ENCODE results near the gene FOXO3. TPM values are rescaled to one million over a fixed set of nuclear protein-coding genes. Genes with fewer than 3 reads are reported as not detected.

FOXO3 gene
- total RNA-seq, 1 donor from 2014 or later = 13.9 TPM

- no peak for DNase-seq (ENCODE audit: low read depth in 2 of 2)
Observed at GRCh38 chr6:108711071-108711470, 150.4 kb downstream of the FOXO3 start.

GRCh38 chr6:108711826-108712225, 151.1 kb downstream of the FOXO3 start:
- no peak for DNase-seq (ENCODE audit: low read depth in 2 of 2)

- no peak for DNase-seq (ENCODE audit: low read depth in 2 of 2)
Observed at GRCh38 chr6:108712946-108713345, 152.2 kb downstream of the FOXO3 start.

DNA sequence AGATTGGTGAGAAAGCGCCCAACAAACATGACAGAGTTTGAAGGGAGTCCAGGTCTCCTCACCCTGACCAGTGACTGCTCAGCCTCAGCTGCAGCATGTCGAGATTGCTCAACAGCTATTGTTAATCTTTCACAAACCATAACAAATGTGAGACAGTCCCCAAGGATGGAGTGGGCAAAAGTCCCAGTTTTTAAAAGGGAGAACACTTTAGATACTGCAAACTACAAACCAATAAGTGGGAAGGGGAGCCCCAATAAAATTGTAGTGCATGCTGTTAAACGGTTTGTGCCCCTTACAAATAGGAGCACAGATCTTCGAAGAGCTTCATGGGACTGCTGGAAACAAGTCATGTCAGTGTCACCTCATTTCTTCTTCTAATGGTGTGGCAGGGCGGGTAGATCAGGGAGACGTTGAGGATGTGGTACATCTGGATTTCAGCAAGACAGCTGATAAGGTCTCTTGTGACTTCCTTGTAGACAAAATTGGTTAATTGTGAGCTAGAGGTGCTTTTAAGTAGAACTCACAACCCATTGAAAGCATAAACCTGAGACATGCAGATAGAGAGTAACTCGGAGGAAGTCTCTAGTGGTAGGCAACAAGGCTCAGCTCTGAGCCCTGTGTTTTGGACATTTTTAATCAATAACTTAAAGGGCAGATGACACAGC, 153.5 kb downstream of the FOXO3 start:
- DNase-seq (ENCODE audit: low read depth in 2 of 2) = no peak

GRCh38 chr6:108714766-108715414, 154.2 kb downstream of the FOXO3 start:
- no peak for DNase-seq (ENCODE audit: low read depth in 2 of 2)

DNA sequence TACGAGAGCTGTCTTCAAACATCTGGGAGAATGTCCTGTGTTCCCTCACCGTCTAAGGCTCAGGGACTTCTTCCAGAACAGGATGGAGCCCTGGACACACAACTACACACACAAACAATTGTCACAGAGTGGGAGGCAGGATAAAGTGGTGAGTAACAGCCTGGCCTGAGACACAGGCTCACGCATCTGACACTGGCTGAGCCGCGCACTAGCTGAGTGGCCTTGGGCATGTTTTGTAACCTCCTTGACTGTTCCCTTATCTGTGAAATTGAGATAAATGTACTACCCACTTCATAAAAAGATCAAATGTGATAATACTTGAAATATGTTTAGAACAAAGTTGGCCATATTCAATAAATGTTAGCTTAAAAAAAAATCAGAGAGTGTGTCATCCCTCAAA, 155.1 kb downstream of the FOXO3 start:
- no peak for DNase-seq (ENCODE audit: low read depth in 2 of 2)

DNA sequence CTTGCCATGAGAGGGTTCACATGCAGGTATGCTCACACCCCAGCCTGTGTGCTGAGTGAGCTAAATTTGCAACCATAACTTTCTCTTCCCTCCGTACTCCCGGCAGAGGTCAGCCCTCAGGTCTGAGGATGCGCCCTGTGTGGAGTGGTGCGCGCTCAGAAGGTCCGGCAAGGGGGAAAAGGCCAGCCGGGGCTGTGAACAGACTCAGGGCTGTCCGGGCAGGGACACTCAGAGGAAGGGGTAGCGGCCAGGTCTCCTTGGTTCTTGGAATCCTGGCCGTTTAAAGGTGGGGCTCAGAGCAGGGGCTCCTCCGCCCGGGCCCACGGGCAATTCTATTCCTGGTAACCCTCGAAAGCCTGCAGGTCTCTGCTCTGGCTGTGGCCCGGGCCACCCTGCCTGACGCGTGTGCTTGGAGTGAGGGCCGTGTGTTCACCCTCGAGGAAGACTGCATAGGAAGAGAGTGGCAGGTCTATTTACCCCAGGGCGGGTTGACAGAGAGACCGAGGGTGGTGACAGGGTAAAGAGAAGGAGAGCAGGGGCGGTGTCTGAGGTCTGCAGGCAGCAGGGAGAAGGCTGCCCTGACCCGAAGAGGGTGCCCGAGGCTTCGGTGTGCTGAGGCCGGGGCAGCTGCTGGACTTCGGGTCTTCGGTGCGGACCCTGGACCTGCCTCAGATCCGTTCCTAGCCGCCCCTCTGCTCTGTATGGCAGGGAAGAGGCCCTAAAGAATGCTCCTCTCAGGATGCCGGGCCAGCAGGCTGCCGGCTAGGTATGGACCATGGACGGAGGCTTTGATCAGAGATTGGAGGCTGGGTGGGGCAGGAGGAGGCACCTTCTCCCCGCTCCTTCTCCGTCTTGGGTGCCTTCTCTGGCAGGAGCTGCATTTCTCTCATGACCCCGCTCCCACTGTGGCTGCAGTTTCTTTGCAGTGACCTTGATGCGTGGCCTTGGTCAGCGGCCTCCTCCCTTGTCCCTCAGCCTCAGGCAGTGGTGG, 156.4 kb downstream of the FOXO3 start:
- DNase-seq (ENCODE audit: low read depth in 2 of 2) = no peak

DNA sequence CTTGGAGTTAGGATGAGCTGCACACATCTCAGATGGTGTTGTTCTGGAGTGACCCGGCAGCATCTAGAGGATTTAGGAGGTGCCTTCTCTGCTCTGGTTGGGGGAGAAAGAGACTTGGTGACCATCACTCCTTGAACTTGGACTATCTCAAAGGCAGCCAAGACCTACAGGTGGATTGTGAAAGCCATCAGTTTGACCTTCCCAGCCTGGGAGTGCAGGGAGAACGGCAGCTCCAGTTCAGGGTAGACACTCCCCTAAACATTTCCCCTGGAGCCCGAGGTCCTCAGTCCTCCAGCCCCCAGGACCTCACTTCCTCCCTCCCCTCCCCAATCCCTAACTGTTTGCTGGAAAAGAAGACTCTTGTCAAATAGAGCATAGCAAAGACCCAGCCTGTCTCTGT, 158.8 kb downstream of the FOXO3 start:
- DNase-seq (ENCODE audit: low read depth in 2 of 2) = no peak

DNA sequence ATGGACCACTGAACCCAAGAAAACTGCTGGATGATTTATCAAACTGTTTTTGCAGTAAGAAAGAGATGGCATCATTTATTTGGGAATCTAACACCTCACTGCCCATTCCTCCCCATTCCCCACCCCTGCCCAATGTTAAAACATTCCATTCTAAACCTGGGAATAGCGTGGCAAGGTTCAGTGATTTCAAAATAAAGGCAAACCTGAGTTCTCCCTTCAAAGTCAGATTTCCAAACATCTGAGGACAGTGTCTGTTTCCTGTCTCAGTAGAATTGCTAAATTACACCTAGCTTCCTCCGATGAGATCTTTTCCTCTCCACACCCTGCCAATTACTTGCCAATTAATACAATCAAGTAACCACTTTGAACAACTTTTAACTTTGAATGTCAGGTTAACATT, 160.1 kb downstream of the FOXO3 start:
- no peak for DNase-seq (ENCODE audit: low read depth in 2 of 2)

DNA sequence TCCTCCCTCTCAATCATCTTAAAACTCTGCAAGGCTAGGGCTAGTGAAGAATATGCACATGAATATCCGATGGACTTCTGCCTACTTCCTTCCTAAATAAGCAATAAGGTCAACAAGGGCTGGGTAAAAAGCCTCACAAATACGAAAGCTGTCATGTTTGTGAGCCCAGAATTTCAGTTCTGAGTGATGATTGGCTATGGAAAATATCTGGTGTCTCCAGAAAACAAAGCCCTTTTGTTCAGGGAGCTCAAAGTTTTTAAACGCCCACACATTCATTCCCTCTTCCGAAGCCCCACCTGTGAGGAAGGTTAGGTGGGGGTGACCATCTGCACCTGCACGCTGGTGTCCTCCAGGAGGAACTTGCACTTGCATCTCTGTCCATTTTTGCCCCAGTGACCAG, 160.6 kb downstream of the FOXO3 start:
- DNase-seq (ENCODE audit: low read depth in 2 of 2) = peak in 1 of 2 donors; percentile 7

- no peak for DNase-seq (ENCODE audit: low read depth in 2 of 2)
Observed at GRCh38 chr6:108723594-108723993, 162.9 kb downstream of the FOXO3 start.

GRCh38 chr6:108726726-108727339, 166.1 kb downstream of the FOXO3 start:
- no peak for DNase-seq (ENCODE audit: low read depth in 2 of 2)

DNA sequence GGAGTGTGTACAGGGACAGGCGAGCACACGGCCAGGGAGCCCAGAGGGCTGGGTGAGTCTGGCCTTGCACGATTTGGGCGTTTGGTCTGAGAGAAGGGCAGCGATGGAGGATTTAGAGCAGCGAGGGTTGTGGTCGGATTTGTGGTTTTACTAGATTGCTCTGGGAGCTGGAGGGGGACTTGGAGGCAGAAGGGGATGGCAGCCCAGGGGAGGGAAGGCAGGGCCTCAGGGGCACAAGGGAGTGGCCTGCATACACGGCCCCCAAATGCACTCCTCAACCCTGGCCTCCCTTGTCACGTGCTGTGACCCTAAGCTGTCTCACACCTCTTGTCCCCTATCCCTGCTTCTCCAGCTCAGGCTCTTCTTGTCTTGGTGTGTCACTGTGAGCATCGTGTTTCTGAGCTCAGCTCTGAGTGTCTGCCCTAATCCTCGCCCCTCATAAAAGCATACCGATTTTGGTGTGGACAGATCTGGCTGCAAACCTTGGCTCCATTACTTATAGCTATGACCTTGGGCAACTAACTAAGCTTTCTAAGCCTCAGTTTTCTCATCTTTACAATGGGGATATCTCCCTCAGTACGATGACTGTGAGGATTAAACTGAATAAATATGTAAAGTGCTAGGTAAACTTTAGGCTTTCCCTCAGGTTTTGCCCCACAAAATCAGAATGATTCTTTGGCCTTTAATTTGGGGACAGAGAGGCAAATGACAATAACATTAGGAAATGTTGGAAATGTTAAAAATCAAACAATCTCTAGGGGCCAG, 167.4 kb downstream of the FOXO3 start:
- no peak for DNase-seq (ENCODE audit: low read depth in 2 of 2)

DNA sequence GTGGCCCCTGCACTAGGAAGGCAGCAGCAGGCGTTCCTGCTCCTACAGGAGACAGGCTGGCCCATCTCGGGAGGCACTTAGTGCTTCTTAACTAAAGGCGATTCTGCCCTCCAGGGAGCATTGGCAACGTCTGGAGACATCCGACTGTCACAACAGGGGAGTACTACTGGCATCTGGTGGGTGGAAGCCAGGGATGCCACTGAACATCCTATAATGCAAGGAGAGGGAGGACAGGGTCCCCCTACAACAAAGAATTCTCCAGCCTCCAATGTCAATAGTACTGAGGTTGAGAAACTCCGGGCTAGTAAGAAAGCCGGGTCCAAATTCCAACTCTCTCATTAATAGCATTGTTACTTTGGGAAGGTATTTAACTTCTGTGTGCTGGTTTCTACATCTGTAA, 168.1 kb downstream of the FOXO3 start:
- no peak for DNase-seq (ENCODE audit: low read depth in 2 of 2)

GRCh38 chr6:108730635-108731515, 170.2 kb downstream of the FOXO3 start:
- DNase-seq (ENCODE audit: low read depth in 2 of 2) = no peak

- DNase-seq (ENCODE audit: low read depth in 2 of 2) = peak in 1 of 2 donors; percentile 22
Observed at GRCh38 chr6:108732091-108732870, 171.6 kb downstream of the FOXO3 start.

DNA sequence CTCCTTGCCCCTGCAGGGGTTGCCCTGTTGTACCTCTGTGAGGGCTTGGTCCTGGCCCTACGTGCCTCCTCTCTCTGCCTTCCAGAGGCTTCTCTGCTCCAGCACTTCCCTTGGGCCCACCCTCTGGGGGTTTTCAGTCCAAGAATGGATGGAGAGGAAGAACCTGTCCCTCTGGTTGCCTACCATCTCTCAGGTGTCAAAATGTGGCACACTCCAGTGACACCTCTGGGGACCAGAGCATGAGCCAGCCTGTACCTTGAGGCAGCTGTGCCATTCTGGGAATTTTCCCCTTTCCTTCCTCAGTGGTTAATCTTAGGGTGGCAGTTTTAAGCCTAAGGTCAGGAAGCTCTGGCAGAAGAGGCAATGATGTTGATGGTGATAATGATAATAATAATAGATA, 172.3 kb downstream of the FOXO3 start:
- DNase-seq (ENCODE audit: low read depth in 2 of 2) = no peak

- no peak for DNase-seq (ENCODE audit: low read depth in 2 of 2)
Observed at GRCh38 chr6:108733706-108734265, 173.1 kb downstream of the FOXO3 start.

All from lung microvascular endothelial cell (primary cell).